Measurements from ENCODE around the gene GSTT4. TPM values are rescaled to one million over a fixed set of nuclear protein-coding genes. Genes with fewer than 3 reads are reported as not detected.
"Not testable (repeated sequence)": the region's sequence is repeated elsewhere in the genome, so short reads cannot be mapped to it uniquely, and the experiment has no call there.

The GSTT4 gene
- total RNA-seq, 1 experiment from 2014 or later: not detected

DNA sequence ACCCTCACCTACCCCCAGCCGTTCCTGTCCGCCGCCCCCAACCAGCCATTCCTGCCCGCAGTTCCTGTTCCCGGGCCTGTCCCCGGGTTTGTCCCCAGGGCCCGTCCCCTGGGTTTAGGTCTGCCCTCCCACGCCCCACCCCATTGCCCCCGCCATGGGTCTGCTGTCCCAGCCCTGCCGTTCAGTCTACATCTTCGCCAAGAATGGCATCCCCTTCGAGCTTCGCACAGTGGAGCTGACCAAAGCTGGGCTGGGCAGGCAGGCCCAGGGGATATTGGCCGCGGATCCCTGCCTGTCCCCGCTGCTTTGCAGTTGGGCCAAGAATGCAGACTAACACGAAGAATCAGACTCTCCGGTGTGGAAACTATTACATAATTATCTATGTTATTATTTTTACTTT, 55.5 kb downstream of the GSTT4 start:
- not testable (repeated sequence) for H3K9me3 ChIP-seq, H3K4me3 ChIP-seq, H3K36me3 ChIP-seq, H3K27me3 ChIP-seq, DNase-seq

Other genes starting within 250 kb of the GSTT4 start
- 0.30 TPM in 1 of 2 replicates, not detected in the other for gene C22orf15, start 242.5 kb downstream of the GSTT4 start, total RNA-seq (2014; rRNA removed; shearing (Covaris generic); ENCODE audit: low replicate concordance)
- gene CHCHD10, start 237.5 kb downstream of the GSTT4 start, total RNA-seq (2014; rRNA removed; shearing (Covaris generic); ENCODE audit: low replicate concordance): 0.26 TPM in 1 of 2 replicates, not detected in the other
- 2.0 and 4.9 TPM in 2 replicates for gene MMP11, start 232.6 kb downstream of the GSTT4 start, total RNA-seq (2014; rRNA removed; shearing (Covaris generic); ENCODE audit: low replicate concordance)
- 70.8 and 109 TPM in 2 replicates for gene SMARCB1, start 218.5 kb downstream of the GSTT4 start, total RNA-seq (2014; rRNA removed; shearing (Covaris generic); ENCODE audit: low replicate concordance)
- 0.42 and 0.72 TPM in 2 replicates for gene DERL3, start 166.4 kb downstream of the GSTT4 start, total RNA-seq (2014; rRNA removed; shearing (Covaris generic); ENCODE audit: low replicate concordance)
- gene SLC2A11, start 147.6 kb downstream of the GSTT4 start, total RNA-seq (2014; rRNA removed; shearing (Covaris generic); ENCODE audit: low replicate concordance): 0.27 and 0.30 TPM in 2 replicates
- 527 and 1,011 TPM in 2 replicates for gene MIF, start 111.1 kb downstream of the GSTT4 start, total RNA-seq (2014; rRNA removed; shearing (Covaris generic); ENCODE audit: low replicate concordance)
- gene GSTT2B, start 44.3 kb downstream of the GSTT4 start, total RNA-seq (2014; rRNA removed; shearing (Covaris generic); ENCODE audit: low replicate concordance): 23.8 and 23.9 TPM in 2 replicates
- 4.7 and 6.6 TPM in 2 replicates for gene DDTL, start 38.6 kb downstream of the GSTT4 start, total RNA-seq (2014; rRNA removed; shearing (Covaris generic); ENCODE audit: low replicate concordance)
- gene DDT, start 31.0 kb downstream of the GSTT4 start, total RNA-seq (2014; rRNA removed; shearing (Covaris generic); ENCODE audit: low replicate concordance): 64.9 and 160 TPM in 2 replicates
- gene GSTT2, start 25.3 kb downstream of the GSTT4 start, total RNA-seq (2014; rRNA removed; shearing (Covaris generic); ENCODE audit: low replicate concordance): 0.30 and 1.6 TPM in 2 replicates
- 16.3 and 25.1 TPM in 2 replicates for gene CABIN1, start 5.9 kb upstream of the GSTT4 start, total RNA-seq (2014; rRNA removed; shearing (Covaris generic); ENCODE audit: low replicate concordance)
- gene SUSD2, start 176.0 kb upstream of the GSTT4 start, total RNA-seq (2014; rRNA removed; shearing (Covaris generic); ENCODE audit: low replicate concordance): 0.20 TPM in 1 of 2 replicates, not detected in the other
- not detected in 2 replicates for gene GGT5, start 239.6 kb upstream of the GSTT4 start, total RNA-seq (2014; rRNA removed; shearing (Covaris generic); ENCODE audit: low replicate concordance)